Neural progenitor cell (in vitro differentiated cells): ENCODE data around the gene PVRIG. TPM values are rescaled to one million over a fixed set of nuclear protein-coding genes. Genes with fewer than 3 reads are reported as not detected.

ENCODE experiments used
- DNase-seq: peaks from one replicate; pipeline ENCODE4 v3.0.0-alpha.2; 2016; ENCODE audit warnings: low spot score
- H2AFZ ChIP-seq: fragments of 200-600 bp; sonication (generic); replicated peaks from 2 replicates; pipeline ENCODE4 v1.6.1; 2016; ENCODE audit warnings: antibody characterized with exemption
- H3F3A ChIP-seq: fragments of 200-600 bp; sonication (generic); 2 replicates; pipeline ENCODE4 v1.6.1; 2016; ENCODE audit warnings: antibody characterized with exemption, low read depth
- H3K27ac ChIP-seq: fragments of 200-600 bp; sonication (generic); 2 replicates; pipeline ENCODE4 v1.5.1; 2016; ENCODE audit warnings: mild to moderate bottlenecking
- H3K27me3 ChIP-seq: fragments of 200-600 bp; sonication (generic); 2 replicates; pipeline ENCODE4 v1.6.1; 2016; ENCODE audit warnings: mild to moderate bottlenecking, moderate library complexity
- H3K36me3 ChIP-seq: fragments of 200-600 bp; sonication (generic); 2 replicates; pipeline ENCODE4 v1.5.1; 2016
- H3K4me1 ChIP-seq: fragments of 200-600 bp; sonication (generic); 2 replicates; pipeline ENCODE4 v1.6.1; 2016; ENCODE audit warnings: mixed run types
- H3K4me2 ChIP-seq: fragments of 200-600 bp; sonication (generic); 2 replicates; pipeline ENCODE4 v1.6.1; 2016
- H3K4me3 ChIP-seq: fragments of 200-600 bp; sonication (generic); 2 replicates; pipeline ENCODE4 v1.5.1; 2016
- H3K79me2 ChIP-seq: fragments of 200-600 bp; sonication (generic); 2 replicates; pipeline ENCODE4 v1.6.1; 2016; ENCODE audit warnings: low read depth
- H3K9ac ChIP-seq: fragments of 200-600 bp; sonication (generic); 2 replicates; pipeline ENCODE4 v1.6.1; 2016
- H3K9me3 ChIP-seq: fragments of 200-600 bp; sonication (generic); 2 replicates; pipeline ENCODE4 v1.5.1; 2016; ENCODE audit warnings: low read depth
- H4K20me1 ChIP-seq: fragments of 200-600 bp; sonication (generic); 2 replicates; pipeline ENCODE4 v1.6.1; 2016; ENCODE audit warnings: low read depth
- H3K27ac Mint-ChIP-seq: 3 replicates; pipeline ENCODE4 v1.8.0; 2021; ENCODE audit warnings: mixed read lengths
- H3K27me3 Mint-ChIP-seq: 2 replicates; pipeline ENCODE4 v1.8.0; 2022; ENCODE audit warnings: low read depth, mild to moderate bottlenecking, inconsistent platforms, moderate library complexity, mixed read lengths; ENCODE audit not compliant: insufficient read depth
- H3K36me3 Mint-ChIP-seq: 3 replicates; pipeline ENCODE4 v1.8.0; 2021; ENCODE audit warnings: mixed read lengths
- H3K4me1 Mint-ChIP-seq: 3 replicates; pipeline ENCODE4 v1.8.0; 2021; ENCODE audit warnings: mixed read lengths
- H3K4me3 Mint-ChIP-seq: 3 replicates; pipeline ENCODE4 v1.8.0; 2021; ENCODE audit warnings: mild to moderate bottlenecking, moderate library complexity, mixed read lengths
- H3K9me3 Mint-ChIP-seq: 3 replicates; pipeline ENCODE4 v1.8.0; 2020; ENCODE audit warnings: mixed read lengths
- EZH2 ChIP-seq: fragments of 200-600 bp; sonication (generic); IDR thresholded peaks from 2 replicates; pipeline ENCODE4 v1.6.1; 2017; ENCODE audit warnings: antibody characterized with exemption, mild to moderate bottlenecking, moderate library complexity
- EZH2phosphoT487 ChIP-seq: fragments of 200-600 bp; sonication (generic); IDR thresholded peaks from 2 replicates; pipeline ENCODE4 v1.6.1; 2017; ENCODE audit warnings: antibody characterized with exemption
- total RNA-seq: library from RNA; depleted of rRNA; stranded (reverse); fragments of >200 nt; gene quantifications from 2 replicates; pipeline ENCODE4 v1.2.3, GENCODE V29; 2015; ENCODE audit warnings: low replicate concordance
- TF ChIP-seq, protein P1 (sequence below): fragments of 200-600 bp; sonication (generic); IDR thresholded peaks from 2 replicates; pipeline ENCODE4 v1.5.1; 2017; ENCODE audit warnings: antibody characterized with exemption, mild to moderate bottlenecking

The PVRIG gene
- total RNA-seq, 1 donor from 2014 or later = not detected

DNA sequence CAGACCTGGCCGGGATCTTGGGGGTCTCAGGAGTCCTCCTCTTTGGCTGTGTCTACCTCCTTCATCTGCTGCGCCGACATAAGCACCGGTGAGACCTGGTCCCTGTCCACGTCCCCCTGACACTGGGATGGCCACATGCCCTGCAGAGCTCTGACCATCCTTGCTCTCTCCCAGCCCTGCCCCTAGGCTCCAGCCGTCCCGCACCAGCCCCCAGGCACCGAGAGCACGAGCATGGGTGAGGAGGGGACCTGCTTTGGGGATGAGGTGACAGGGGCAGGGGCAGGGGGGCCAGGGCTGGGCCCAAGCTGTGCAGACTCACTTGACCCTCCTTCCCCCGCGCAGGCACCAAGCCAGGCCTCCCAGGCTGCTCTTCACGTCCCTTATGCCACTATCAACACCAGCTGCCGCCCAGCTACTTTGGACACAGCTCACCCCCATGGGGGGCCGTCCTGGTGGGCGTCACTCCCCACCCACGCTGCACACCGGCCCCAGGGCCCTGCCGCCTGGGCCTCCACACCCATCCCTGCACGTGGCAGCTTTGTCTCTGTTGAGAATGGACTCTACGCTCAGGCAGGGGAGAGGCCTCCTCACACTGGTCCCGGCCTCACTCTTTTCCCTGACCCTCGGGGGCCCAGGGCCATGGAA lies 959 bp downstream of the PVRIG start:
- Mint-ChIP-seq H3K36me3 (peaks cover 3% of the 10 kb centered on the region), H3K4me1 (peaks cover 9% of the 10 kb centered on the region), H3K27me3 (peaks cover 3% of the 10 kb centered on the region), H3K27ac (no peak overlapping the region), H3K4me3 (no peak overlapping the region), H3K9me3 (no peaks in the 10 kb centered on the region)
- TF ChIP-seq EZH2phosphoT487 (no peak), EZH2 (no peak)
- TF ChIP-seq, protein P1, sequence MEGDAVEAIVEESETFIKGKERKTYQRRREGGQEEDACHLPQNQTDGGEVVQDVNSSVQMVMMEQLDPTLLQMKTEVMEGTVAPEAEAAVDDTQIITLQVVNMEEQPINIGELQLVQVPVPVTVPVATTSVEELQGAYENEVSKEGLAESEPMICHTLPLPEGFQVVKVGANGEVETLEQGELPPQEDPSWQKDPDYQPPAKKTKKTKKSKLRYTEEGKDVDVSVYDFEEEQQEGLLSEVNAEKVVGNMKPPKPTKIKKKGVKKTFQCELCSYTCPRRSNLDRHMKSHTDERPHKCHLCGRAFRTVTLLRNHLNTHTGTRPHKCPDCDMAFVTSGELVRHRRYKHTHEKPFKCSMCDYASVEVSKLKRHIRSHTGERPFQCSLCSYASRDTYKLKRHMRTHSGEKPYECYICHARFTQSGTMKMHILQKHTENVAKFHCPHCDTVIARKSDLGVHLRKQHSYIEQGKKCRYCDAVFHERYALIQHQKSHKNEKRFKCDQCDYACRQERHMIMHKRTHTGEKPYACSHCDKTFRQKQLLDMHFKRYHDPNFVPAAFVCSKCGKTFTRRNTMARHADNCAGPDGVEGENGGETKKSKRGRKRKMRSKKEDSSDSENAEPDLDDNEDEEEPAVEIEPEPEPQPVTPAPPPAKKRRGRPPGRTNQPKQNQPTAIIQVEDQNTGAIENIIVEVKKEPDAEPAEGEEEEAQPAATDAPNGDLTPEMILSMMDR = no peak
- H3K9ac ChIP-seq = no peak overlapping the region
- H3K4me3 ChIP-seq = no peak overlapping the region
- DNase-seq = no peak
- H3K36me3 ChIP-seq = no peaks in the 10 kb centered on the region
- no peak overlapping the region for H3K27ac ChIP-seq
- no peaks in the 10 kb centered on the region for H3K79me2 ChIP-seq
- H3F3A ChIP-seq = no peaks in the 10 kb centered on the region
- no peaks in the 10 kb centered on the region for H3K27me3 ChIP-seq
- H2AFZ ChIP-seq = no peak overlapping the region
- no peaks in the 10 kb centered on the region for H4K20me1 ChIP-seq
- no peaks in the 10 kb centered on the region for H3K9me3 ChIP-seq
- H3K4me2 ChIP-seq = no peak overlapping the region
- H3K4me1 ChIP-seq = no peaks in the 10 kb centered on the region

DNA sequence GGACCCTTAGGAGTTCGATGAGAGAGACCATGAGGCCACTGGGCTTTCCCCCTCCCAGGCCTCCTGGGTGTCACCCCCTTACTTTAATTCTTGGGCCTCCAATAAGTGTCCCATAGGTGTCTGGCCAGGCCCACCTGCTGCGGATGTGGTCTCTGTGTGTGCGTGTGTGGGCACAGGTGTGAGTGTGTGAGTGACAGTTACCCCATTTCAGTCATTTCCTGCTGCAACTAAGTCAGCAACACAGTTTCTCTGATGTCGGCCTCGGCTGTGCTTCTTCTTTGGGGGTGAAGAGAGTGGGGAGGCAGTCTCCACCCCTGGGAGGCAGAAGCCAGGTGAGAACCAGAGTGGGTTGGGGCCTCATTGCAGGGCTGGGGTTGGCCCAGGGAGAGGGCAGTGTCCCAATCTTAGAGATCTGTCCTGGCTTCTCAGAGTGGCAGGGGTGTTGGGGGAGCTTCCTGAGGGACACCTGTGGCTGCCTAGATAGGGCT lies 1.5 kb downstream of the PVRIG start:
- H3K4me1 Mint-ChIP-seq = peaks cover 10% of the 10 kb centered on the region
- Histone ChIP-seq H4K20me1 (no peaks in the 10 kb centered on the region), H3K4me1 (peaks cover 4% of the 10 kb centered on the region), H2AFZ (no peak overlapping the region), H3F3A (peaks cover 2% of the 10 kb centered on the region), H3K4me2 (no peak overlapping the region), H3K79me2 (no peaks in the 10 kb centered on the region), H3K27ac (no peak overlapping the region), H3K27me3 (no peaks in the 10 kb centered on the region), H3K9me3 (no peaks in the 10 kb centered on the region), H3K4me3 (no peak overlapping the region), H3K9ac (no peak overlapping the region), H3K36me3 (no peaks in the 10 kb centered on the region)
- H3K36me3 Mint-ChIP-seq = peaks cover 3% of the 10 kb centered on the region
- no peak for DNase-seq
- H3K4me3 Mint-ChIP-seq = no peak overlapping the region
- peaks cover 3% of the 10 kb centered on the region for H3K27me3 Mint-ChIP-seq
- H3K27ac Mint-ChIP-seq = no peak overlapping the region
- TF ChIP-seq, protein P1 = no peak
- no peaks in the 10 kb centered on the region for H3K9me3 Mint-ChIP-seq

DNA sequence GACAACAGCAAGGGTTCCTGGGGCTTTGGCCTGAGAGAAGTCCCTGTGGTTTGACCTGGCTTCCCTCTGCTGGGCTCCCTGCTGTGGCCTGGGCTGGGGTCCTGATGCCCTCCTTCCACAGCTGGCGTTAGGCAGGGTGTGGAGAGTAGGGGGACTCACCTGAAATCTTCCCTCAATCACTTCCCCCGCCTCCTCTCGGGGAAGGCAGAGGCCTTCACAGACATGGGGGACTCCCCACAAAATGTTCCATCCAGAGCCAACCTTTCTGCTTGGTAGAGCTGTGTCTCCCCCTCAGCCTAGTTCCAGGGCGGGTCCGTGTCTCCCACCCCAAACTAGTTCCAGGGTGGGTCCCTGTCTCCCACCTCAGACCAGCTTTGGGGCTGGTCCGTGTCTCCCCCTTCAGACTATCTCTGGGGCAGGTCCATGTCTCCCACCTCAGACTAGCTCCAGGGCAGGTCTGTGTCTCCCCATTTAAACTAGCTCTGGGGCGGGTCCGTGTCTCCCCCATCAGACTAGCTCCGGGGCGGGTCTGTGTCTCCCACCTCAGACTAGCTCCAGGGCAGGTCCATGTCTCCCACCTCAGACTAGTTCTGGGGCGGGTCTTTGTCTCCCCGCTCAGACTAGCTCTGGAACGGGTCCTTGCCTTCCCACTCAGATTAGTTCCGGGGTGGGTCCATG lies 2.2 kb downstream of the PVRIG start:
- Mint-ChIP-seq H3K4me3 (no peak overlapping the region), H3K27me3 (peaks cover 3% of the 10 kb centered on the region), H3K9me3 (no peaks in the 10 kb centered on the region), H3K36me3 (peaks cover 3% of the 10 kb centered on the region), H3K27ac (no peak overlapping the region), H3K4me1 (peaks cover 15% of the 10 kb centered on the region)
- H3K79me2 ChIP-seq = no peaks in the 10 kb centered on the region
- H3K4me2 ChIP-seq = no peak overlapping the region
- H3K4me1 ChIP-seq = peaks cover 8% of the 10 kb centered on the region
- peaks cover 8% of the 10 kb centered on the region for H3F3A ChIP-seq
- no peaks in the 10 kb centered on the region for H3K9me3 ChIP-seq
- DNase-seq = no peak
- H3K36me3 ChIP-seq = no peaks in the 10 kb centered on the region
- no peaks in the 10 kb centered on the region for H4K20me1 ChIP-seq
- H2AFZ ChIP-seq = no peak overlapping the region
- no peak for TF ChIP-seq EZH2
- TF ChIP-seq EZH2phosphoT487 = no peak
- TF ChIP-seq, protein P1 = no peak
- no peak overlapping the region for H3K9ac ChIP-seq
- no peaks in the 10 kb centered on the region for H3K27me3 ChIP-seq
- no peak overlapping the region for H3K27ac ChIP-seq
- no peak overlapping the region for H3K4me3 ChIP-seq
